GM18858 (cell line): Measurements from ENCODE around the gene TFR2.

Source experiments
- ATAC-seq: cut with Tn5 transposase; IDR thresholded peaks from one replicate; pipeline ENCODE4 v1.9.1; 2021; ENCODE audit not compliant: unreplicated experiment

The TFR2 gene

DNA sequence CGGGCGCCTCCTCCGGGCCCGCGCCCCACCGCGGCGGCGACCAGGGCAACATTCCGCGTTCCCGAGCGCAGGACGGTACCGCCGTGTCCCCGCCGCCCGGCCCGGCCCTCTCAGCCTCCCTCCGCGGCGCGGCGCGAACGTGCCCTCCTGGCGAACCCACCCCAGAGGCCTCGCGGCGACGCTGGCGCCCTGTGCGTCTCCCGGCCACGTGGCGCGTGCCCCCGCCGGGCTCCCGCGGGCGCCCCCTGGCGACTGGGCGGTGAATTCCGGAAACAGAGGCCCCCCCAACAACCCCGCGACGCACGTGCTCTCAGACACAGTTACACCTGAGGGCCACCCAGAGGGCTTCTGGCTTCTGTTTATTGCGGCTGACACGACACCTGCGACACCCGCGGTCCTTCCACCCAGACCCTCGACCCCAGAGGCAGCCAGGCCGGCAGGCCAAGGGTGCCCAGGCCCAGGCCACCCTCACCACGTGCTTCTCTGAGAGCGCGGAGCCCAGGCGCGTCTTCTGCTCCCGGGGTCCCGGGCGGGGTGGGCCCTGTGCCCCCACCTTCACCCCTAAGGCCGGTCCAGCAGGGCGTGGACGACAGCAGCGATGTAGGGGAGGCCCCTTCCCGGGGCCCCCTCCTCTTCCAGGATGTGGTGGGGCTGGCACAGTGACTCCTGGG lies 67.5 kb downstream of the TFR2 start, which contains the start of gene SAP25:
SAP25 (minus strand) TSS at position 210 of the 671 bp plus-strand sequence; CDS start at position 52, 158 bp downstream.
- no peak for ATAC-seq

DNA sequence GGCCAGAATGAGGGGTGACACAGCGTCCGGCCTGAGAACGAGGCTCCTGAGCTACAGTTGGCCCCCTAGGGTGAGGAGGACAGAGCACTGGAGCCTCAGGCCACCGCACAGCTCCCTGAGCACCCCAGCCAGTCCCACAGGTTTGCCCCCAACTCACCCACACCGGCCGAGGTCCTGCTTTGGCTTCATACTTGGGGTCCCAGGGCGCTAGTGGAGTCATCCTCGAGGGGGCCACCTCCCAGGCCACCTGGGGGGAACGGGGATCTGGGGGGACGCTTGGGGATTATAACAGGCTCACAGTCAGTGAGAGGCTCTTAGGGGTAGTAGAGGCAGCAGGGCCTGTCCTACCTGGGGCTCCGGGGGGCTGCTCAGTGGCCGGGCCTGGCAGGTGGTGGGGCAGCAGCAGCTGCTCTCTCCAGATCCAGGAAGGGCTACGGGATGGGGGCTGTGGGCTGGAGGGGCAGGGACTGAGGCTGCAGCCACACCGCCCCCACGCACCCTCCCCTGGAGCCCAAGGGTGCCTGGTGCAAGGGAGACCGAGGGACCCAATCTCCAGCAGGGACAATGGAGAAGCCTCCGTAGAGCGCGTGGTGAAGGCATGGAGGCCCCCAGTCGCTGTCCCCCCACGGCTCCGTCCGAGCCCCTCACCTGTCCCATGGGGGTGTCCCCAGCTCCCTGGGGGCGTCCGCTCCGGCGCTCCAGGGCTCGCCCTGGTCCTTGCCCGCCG lies 68.2 kb downstream of the TFR2 start:
- ATAC-seq = no peak

DNA sequence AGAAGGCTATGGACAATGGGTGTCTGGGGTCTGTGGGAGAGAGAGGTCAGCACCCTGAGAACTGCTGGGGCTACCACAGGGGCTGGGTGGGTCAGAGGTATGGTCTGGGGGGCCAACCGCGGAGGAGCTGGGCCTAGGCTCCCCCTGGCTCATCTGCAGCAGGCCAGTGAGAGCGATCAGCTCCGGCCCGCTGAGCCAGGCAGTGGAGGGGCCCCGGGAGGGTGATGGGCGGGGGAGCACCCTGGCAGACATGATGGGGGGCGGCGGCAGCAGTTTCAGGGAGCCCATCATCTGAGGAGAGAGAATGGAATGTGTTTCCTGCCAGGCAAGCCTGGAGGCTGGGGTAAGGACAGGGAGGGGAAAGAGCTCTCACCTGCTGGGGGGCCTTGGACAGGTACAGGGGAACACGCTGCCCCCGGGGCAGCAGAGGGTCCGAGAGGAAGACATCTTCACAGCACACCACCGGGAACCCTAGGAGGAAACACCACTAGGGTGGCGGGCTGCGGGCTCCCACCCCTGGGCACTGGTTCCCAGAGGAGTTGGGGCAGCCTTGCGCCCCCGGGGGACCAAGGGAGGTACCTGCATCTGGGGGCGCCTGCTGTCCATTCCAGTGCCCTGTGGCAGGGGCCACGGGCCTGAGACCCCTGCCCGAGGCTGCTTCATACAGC lies 68.9 kb downstream of the TFR2 start:
- ATAC-seq = no peak

DNA sequence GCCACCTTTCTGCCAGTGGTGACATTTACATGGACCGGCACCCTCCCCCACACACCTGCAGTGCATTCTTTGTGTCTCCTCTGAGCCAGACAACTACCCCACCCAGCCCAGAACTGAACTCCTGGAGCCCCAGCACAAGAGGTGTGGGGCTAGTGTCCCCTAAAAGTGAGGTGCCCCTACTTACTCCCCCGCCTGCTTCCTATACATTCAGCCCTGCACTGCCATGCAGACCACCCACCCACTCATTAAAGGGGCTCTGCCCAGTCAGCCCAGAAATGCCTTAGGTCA lies 69.6 kb downstream of the TFR2 start:
- ATAC-seq = no peak

DNA sequence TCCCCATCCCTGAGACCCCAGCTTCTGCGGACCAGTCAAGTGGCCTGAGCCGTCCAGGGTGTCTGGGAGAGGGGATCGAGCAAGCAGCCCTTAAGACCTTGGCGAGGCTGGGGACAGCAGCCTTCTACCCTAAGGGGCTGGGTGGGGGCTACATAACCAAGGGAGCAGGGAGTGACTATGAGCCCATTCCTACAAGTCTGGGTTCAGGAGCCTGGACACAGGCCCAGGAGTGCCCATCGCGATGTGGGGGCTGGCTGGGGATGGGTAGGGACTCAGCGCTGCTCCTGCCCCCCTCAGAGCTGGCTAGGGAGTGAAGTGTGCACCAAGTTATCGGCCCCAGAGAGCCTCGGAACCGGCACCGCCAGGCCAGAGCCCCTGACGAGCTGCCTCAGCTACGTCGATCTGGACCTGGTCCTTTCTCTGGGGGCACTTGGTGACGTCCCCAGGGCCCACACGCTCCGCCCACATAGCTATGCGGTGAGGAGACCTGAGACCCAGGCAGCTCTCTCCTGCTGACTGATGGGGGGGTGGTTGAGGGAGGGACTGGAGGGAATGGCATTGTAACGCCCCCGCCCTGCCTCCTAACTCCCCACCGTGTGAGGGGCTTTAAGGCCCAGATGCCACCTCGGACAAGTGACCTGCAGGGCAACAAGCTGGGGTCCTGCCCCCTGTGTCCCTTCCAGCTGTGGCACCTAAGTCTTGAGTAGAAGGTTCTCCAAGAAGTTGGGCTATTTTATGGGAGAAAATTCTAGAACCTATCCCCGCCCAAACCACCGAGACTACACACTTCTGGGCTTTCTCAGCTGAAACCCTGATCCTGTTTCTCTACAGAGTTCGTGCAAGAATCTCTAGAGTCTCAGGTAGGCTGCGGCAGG lies 70.2 kb downstream of the TFR2 start:
- no peak for ATAC-seq
